Astrocyte (in vitro differentiated cells and primary cell): ENCODE measurements around the gene ACAA1.
"Not testable (repeated sequence)": the region's sequence is repeated elsewhere in the genome, so short reads cannot be mapped to it uniquely, and the experiment has no call there.

Experiments
- CTCF ChIP-seq: IDR thresholded peaks from 2 replicates; pipeline ENCODE4 v1.5.1; 2011; ENCODE audit warnings: low read depth, mild to moderate bottlenecking, inconsistent platforms, low read length, moderate library complexity; ENCODE audit not compliant: insufficient read depth
- EZH2 ChIP-seq: IDR thresholded peaks from 2 replicates; pipeline ENCODE4 v1.6.1; 2012; ENCODE audit warnings: mild to moderate bottlenecking, low read length, inconsistent platforms; ENCODE audit not compliant: insufficient read depth

- TF ChIP-seq CTCF, EZH2: not testable (repeated sequence)
Measured at GRCh38 chr3:38077073-38077472, 59.9 kb downstream of the ACAA1 start.
